H9 (cell line): Measurements from ENCODE around the gene LOXL1. TPM values are rescaled to one million over a fixed set of nuclear protein-coding genes. Genes with fewer than 3 reads are reported as not detected.

Experiments used
- DNase-seq: peaks from one replicate; pipeline ENCODE4 v3.0.0-alpha.2; 2017
- H2AFZ ChIP-seq: one replicate; pipeline ENCODE4 v1.6.1; 2013; ENCODE audit warnings: mild to moderate bottlenecking, low read length, control low read depth, moderate library complexity
- H2AK5ac ChIP-seq: 2 replicates; pipeline ENCODE4 v1.6.1; 2013; ENCODE audit warnings: low read length, control low read depth, mixed read lengths; ENCODE audit not compliant: insufficient read length
- H2BK120ac ChIP-seq: one replicate; pipeline ENCODE4 v1.6.1; 2013; ENCODE audit warnings: low read depth, mild to moderate bottlenecking, low read length, control low read depth, inconsistent platforms; ENCODE audit not compliant: poor library complexity, severe bottlenecking
- H2BK12ac ChIP-seq: 2 replicates; pipeline ENCODE4 v1.6.1; 2013; ENCODE audit warnings: low read length, control low read depth, mixed read lengths, low read depth; ENCODE audit not compliant: insufficient read length
- H2BK15ac ChIP-seq: 2 replicates; pipeline ENCODE4 v1.6.1; 2013; ENCODE audit warnings: low read depth, low read length, control low read depth
- H2BK20ac ChIP-seq: one replicate; pipeline ENCODE4 v1.6.1; 2013; ENCODE audit warnings: low read depth, mild to moderate bottlenecking, low read length, control low read depth, inconsistent platforms; ENCODE audit not compliant: poor library complexity, severe bottlenecking
- H2BK5ac ChIP-seq: 2 replicates; pipeline ENCODE4 v1.6.1; 2013; ENCODE audit warnings: low read length, control low read depth, mixed read lengths; ENCODE audit not compliant: insufficient read length
- H3K14ac ChIP-seq: 2 replicates; pipeline ENCODE4 v1.6.1; 2013; ENCODE audit warnings: low read length, control low read depth; ENCODE audit not compliant: insufficient read depth
- H3K18ac ChIP-seq: 2 replicates; pipeline ENCODE4 v1.6.1; 2013; ENCODE audit warnings: low read depth, mild to moderate bottlenecking, mixed read lengths, low read length, control low read depth; ENCODE audit not compliant: insufficient read length
- H3K23ac ChIP-seq: 2 replicates; pipeline ENCODE4 v1.6.1; 2013; ENCODE audit warnings: low read length, control low read depth, mixed read lengths, low read depth; ENCODE audit not compliant: insufficient read length
- H3K23me2 ChIP-seq: 2 replicates; pipeline ENCODE4 v1.6.1; 2013; ENCODE audit warnings: low read depth, mild to moderate bottlenecking, mixed read lengths, low read length, control low read depth; ENCODE audit not compliant: insufficient read length, poor library complexity, severe bottlenecking
- H3K27ac ChIP-seq: 2 replicates; pipeline ENCODE4 v1.5.1; 2013; ENCODE audit warnings: low read length, control low read depth, mixed read lengths, low read depth; ENCODE audit not compliant: insufficient read length
- H3K27me3 ChIP-seq: 2 replicates; pipeline ENCODE4 v1.6.1; 2013; ENCODE audit warnings: low read length, control low read depth, inconsistent platforms; ENCODE audit not compliant: insufficient read depth
- H3K4ac ChIP-seq: 2 replicates; pipeline ENCODE4 v1.6.1; 2013; ENCODE audit warnings: low read depth, mild to moderate bottlenecking, control low read depth, inconsistent platforms, low read length, moderate library complexity
- H3K4me1 ChIP-seq: 2 replicates; pipeline ENCODE4 v1.6.1; 2013; ENCODE audit warnings: low read length, control low read depth, inconsistent platforms; ENCODE audit not compliant: insufficient read depth
- H3K4me2 ChIP-seq: 2 replicates; pipeline ENCODE4 v1.6.1; 2013; ENCODE audit warnings: low read length, control low read depth, mixed read lengths; ENCODE audit not compliant: insufficient read length, insufficient read depth
- H3K56ac ChIP-seq: 2 replicates; pipeline ENCODE4 v1.6.1; 2013; ENCODE audit warnings: low read depth, mild to moderate bottlenecking, mixed read lengths, low read length, control low read depth; ENCODE audit not compliant: insufficient read length
- H3K79me1 ChIP-seq: 2 replicates; pipeline ENCODE4 v1.6.1; 2013; ENCODE audit warnings: low read depth, mild to moderate bottlenecking, moderate library complexity, low read length, control low read depth, inconsistent platforms; ENCODE audit not compliant: insufficient read depth, poor library complexity, severe bottlenecking
- H3K79me2 ChIP-seq: 2 replicates; pipeline ENCODE4 v1.6.1; 2013; ENCODE audit warnings: low read length, control low read depth, inconsistent platforms; ENCODE audit not compliant: insufficient read depth
- H3K9ac ChIP-seq: 2 replicates; pipeline ENCODE4 v1.6.1; 2013; ENCODE audit warnings: low read length, control low read depth, mixed read lengths; ENCODE audit not compliant: insufficient read length; ENCODE audit errors: extremely low read depth
- H3K9me3 ChIP-seq: one replicate; pipeline ENCODE4 v1.6.1; 2013; ENCODE audit warnings: low read depth, low read length, inconsistent platforms; ENCODE audit not compliant: control insufficient read depth
- H3T11ph ChIP-seq: one replicate; pipeline ENCODE4 v1.6.1; 2013; ENCODE audit warnings: mild to moderate bottlenecking, low read length, control low read depth, inconsistent platforms
- H4K20me1 ChIP-seq: one replicate; pipeline ENCODE4 v1.6.1; 2013; ENCODE audit not compliant: control insufficient read depth, insufficient read length, insufficient read depth
- H4K5ac ChIP-seq: 2 replicates; pipeline ENCODE4 v1.6.1; 2013; ENCODE audit warnings: low read depth, mild to moderate bottlenecking, mixed read lengths, low read length, control low read depth; ENCODE audit not compliant: insufficient read length
- H4K8ac ChIP-seq: replicated peaks from 2 replicates; pipeline ENCODE4 v1.6.1; 2013; ENCODE audit warnings: low read length, control low read depth, mixed read lengths, low read depth; ENCODE audit not compliant: insufficient read length
- H4K91ac ChIP-seq: 2 replicates; pipeline ENCODE4 v1.6.1; 2013; ENCODE audit warnings: low read depth, mild to moderate bottlenecking, moderate library complexity, mixed read lengths, low read length, control low read depth; ENCODE audit not compliant: insufficient read length
- H3K27ac Mint-ChIP-seq, 3 experiments: 2 replicates in 2 of 3; 3 replicates in 1 of 3; pipeline ENCODE4 v1.8.0; 2020 to 2021; ENCODE audit warnings: mixed read lengths in 3 of 3, mild to moderate bottlenecking in 1 of 3, moderate library complexity in 1 of 3
- H3K27me3 Mint-ChIP-seq: 2 replicates; pipeline ENCODE4 v1.8.0; 2021; ENCODE audit warnings: low read depth, mild to moderate bottlenecking, moderate library complexity, mixed read lengths
- H3K36me3 Mint-ChIP-seq, 3 experiments: 2 replicates in 2 of 3; 3 replicates in 1 of 3; pipeline ENCODE4 v1.8.0; 2020 to 2021; ENCODE audit warnings: low read depth in 3 of 3, mixed read lengths in 3 of 3; ENCODE audit not compliant: insufficient read depth in 1 of 3
- H3K4me1 Mint-ChIP-seq, 2 experiments: 2 replicates each; pipeline ENCODE4 v1.8.0; 2020; ENCODE audit warnings: mixed read lengths in 2 of 2
- H3K4me3 Mint-ChIP-seq, 2 experiments: 2 replicates in 1 of 2; 3 replicates in 1 of 2; pipeline ENCODE4 v1.8.0; 2020 to 2021; ENCODE audit warnings: mild to moderate bottlenecking in 2 of 2, mixed read lengths in 2 of 2, moderate library complexity in 1 of 2
- H3K9me3 Mint-ChIP-seq, 2 experiments: 2 replicates in 1 of 2; 3 replicates in 1 of 2; pipeline ENCODE4 v1.8.0; 2020; ENCODE audit warnings: mild to moderate bottlenecking in 2 of 2, mixed read lengths in 2 of 2, moderate library complexity in 1 of 2
- CTCF ChIP-seq: fragments of 200-600 bp; sonication (generic); conservative IDR thresholded peaks from 3 replicates; pipeline ENCODE4 v1.8.0; 2021; ENCODE audit warnings: antibody characterized with exemption, mild to moderate bottlenecking
- WGBS: extraction: QIAGEN DNeasy Blood & Tissue Kit; methylation state at CpG from one replicate; pipeline ENCODE4 v1.1.7; 2013; ENCODE audit warnings: missing lambda C conversion rate, low lambda C conversion rate, mixed read lengths; ENCODE audit not compliant: insufficient read length; ENCODE audit errors: extremely low coverage; 5-methylcytosine and 5-hydroxymethylcytosine counted together
- total RNA-seq: library from RNA; stranded (reverse); gene quantifications from 2 replicates; pipeline ENCODE4 v1.2.1, GENCODE V29; 2021

The LOXL1 gene
- total RNA-seq, 1 experiment from 2014 or later: 9.1 TPM

- Histone ChIP-seq H3K9ac (no peak overlapping the region), H4K5ac (no peak overlapping the region), H3K18ac (no peak overlapping the region), H2BK12ac (no peak overlapping the region), H3K79me1 (no peaks in the 10 kb centered on the region), H3T11ph (no peak overlapping the region), H3K4me1 (no peaks in the 10 kb centered on the region; the same call in 1 of the 2 replicates), H3K27me3 (no peaks in the 10 kb centered on the region), H3K56ac (no peak overlapping the region), H3K14ac (no peak overlapping the region; the same call in 1 of the 2 replicates), H4K20me1 (no peaks in the 10 kb centered on the region), H3K23ac (no peak overlapping the region), H3K4me2 (no peak overlapping the region), H3K4ac (no peak overlapping the region), H3K23me2 (no peaks in the 10 kb centered on the region), H3K27ac (no peak overlapping the region), H2BK20ac (no peak overlapping the region), H4K8ac (no peak overlapping the region), H2BK15ac (no peak overlapping the region), H3K9me3 (no peaks in the 10 kb centered on the region), H3K79me2 (no peaks in the 10 kb centered on the region), H2BK120ac (no peak overlapping the region), H4K91ac (no peak overlapping the region), H2AK5ac (no peak overlapping the region), H2BK5ac (no peak overlapping the region), H2AFZ (no peak overlapping the region)
- no peak overlapping the region; a peak in 1 of 5 replicates for H3K4me3 Mint-ChIP-seq
- no peaks in the 10 kb centered on the region for H3K36me3 Mint-ChIP-seq
- WGBS: no CpG with 5 or more reads among the region's 7 CpGs
- no peak for TF ChIP-seq CTCF
- no peak for DNase-seq
- no peaks in the 10 kb centered on the region for H3K9me3 Mint-ChIP-seq
- H3K4me1 Mint-ChIP-seq: peaks cover 14 to 18% of the 10 kb centered on the region in 2 experiments
- H3K27ac Mint-ChIP-seq: no peak overlapping the region; a peak in 1 of 7 replicates
- peaks cover 3% of the 10 kb centered on the region for H3K27me3 Mint-ChIP-seq
Observed at GRCh38 chr15:73910522-73911303, 15.5 kb upstream of the LOXL1 start.
